Erythroblast (primary cell): ENCODE data around the gene KCNH6.

ENCODE experiments used
- DNase-seq, 2 experiments: peaks; one replicate each; lab custom pipeline; 2025; lab: John Stamatoyannopoulos, UW
- GATA1 ChIP-seq: IDR thresholded peaks from 2 replicates; pipeline ENCODE4 v1.6.1; 2011; ENCODE audit warnings: low read depth, mild to moderate bottlenecking, control low read depth, low read length, moderate library complexity
- POLR2A ChIP-seq: IDR thresholded peaks from 2 replicates; pipeline ENCODE4 v1.6.1; 2011; ENCODE audit warnings: mild to moderate bottlenecking, low read length

Gene KCNH6

DNA sequence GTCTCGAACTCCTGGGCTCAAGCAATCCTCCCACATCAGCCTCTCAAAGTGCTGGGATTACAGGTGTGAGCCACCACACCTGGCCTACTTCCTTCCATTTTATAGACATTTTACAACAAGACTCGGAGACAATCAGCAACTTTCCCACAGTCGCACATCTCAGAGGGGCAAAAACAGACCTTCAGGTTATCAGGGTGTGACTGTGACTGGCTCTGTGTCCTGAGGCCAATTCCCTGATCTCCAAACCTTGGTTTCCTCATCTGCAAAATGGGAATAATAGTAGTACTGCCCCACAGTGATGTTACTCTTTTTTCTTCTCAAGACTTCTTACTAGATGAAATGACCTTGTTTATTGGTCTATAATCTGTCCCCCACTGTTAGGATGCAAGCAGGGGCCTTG is 10.8 kb upstream of the KCNH6 start:
- DNase-seq, result no peak
- TF ChIP-seq GATA1, result no peak
- TF ChIP-seq POLR2A, result no peak

DNA sequence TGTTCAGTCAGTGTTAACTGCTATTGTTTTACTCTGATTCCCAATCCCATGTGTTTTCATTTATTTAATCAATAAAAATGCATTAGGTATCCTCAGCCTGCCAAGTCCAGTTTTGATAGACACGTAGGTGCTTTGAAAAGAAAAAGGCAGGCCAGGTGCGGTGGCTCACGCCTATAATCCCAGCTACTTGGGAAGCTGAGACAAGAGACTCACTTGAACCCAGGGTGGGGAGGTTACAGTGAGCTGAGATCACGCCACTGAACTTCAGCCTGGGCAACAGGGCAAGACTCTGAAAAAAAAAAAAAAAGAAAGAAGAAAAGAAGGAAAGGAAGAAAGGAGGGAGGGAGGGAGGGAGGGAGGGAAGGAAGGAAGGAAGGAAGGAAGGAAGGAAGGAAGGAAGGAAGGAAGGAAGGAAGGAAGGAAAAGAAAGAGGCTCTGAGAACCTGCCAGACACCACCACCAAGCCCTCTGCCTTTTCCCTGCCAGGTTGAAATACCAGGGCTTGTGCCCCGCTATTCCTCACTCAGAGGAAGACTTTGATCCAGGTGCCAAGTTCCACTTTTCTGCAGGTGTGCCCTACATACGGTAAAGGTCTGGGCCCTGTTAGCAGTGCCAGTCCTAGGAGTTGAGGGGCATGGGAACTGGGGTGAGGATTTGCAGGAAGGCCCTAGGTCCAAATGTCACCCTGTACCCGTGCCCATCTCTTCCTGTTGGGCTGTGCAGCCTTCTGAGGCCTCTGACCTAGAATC is 10.1 kb upstream of the KCNH6 start:
- TF ChIP-seq POLR2A (no peak), GATA1 (no peak)
- no peak for DNase-seq

- TF ChIP-seq GATA1, result no peak
- TF ChIP-seq POLR2A, result no peak
- no peak for DNase-seq
Measured at GRCh38 chr17:63514477-63514876, 8.7 kb upstream of the KCNH6 start.

GRCh38 chr17:63514974-63515373 is 8.2 kb upstream of the KCNH6 start:
- DNase-seq, result no peak
- TF ChIP-seq GATA1 (no peak), POLR2A (no peak)

DNA sequence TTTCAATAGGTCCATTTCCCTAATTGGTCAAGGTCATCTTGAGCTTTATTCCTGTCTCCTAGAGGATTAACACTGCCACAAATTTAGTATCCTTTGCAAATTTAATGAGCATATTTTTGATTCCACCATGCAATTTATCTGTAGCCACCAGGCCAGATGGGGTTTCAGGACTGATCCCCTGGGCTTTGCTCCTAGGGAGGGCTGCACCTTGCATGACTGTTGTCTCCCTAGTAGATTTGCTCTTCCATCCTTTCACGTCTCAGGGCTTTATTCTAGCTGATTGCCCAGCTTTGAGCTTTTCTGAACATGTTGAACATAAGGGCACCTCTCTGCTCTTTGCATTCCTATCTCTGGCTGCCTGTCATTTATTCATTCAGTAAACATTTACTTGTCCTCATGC is 7.7 kb upstream of the KCNH6 start:
- TF ChIP-seq GATA1, result no peak
- DNase-seq, result no peak

DNA sequence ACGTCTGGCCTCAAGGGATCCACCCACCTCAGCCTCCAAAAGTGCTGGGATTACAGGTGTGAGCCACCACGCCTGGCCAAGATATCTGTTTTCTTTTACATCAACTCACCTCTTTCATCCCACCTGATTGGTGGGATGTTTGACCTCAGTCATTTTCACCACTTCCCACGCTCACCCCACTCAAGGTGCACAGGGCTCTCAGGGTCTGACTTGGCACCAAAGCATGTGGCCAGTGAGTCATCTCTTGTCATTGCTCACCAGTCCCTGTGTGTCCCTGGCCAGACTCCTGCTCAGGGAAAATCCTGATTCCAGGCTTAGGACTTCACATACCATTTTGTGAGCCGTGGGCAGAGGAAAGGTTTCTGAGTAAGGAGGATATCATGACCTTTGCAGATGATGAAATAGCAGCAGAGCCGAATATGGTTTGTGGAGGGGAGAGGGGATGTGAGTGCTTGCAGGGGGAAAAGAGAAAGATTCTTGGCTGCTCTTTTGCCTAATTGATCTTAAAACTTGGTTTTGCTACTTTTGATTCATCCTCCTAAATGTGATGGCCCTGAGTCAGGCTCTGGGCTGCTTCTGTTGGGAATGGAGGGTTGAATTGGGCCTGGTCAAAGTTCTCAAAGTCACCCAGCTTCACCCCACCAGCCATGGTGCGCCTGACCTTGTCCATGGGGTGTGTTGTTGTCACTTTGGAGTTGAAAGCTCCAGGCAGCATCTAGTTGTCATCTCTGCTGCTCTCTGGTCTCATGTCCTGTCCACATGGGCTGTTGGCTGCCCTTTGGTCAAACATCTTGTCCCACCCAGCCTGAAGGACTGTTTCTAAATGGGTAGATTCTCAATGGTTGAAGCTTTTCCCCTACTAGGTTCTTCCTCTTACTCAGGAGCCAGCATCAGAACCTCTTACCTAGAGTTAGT is 6.0 kb upstream of the KCNH6 start:
- TF ChIP-seq POLR2A (no peak), GATA1 (no peak)
- no peak for DNase-seq

DNA sequence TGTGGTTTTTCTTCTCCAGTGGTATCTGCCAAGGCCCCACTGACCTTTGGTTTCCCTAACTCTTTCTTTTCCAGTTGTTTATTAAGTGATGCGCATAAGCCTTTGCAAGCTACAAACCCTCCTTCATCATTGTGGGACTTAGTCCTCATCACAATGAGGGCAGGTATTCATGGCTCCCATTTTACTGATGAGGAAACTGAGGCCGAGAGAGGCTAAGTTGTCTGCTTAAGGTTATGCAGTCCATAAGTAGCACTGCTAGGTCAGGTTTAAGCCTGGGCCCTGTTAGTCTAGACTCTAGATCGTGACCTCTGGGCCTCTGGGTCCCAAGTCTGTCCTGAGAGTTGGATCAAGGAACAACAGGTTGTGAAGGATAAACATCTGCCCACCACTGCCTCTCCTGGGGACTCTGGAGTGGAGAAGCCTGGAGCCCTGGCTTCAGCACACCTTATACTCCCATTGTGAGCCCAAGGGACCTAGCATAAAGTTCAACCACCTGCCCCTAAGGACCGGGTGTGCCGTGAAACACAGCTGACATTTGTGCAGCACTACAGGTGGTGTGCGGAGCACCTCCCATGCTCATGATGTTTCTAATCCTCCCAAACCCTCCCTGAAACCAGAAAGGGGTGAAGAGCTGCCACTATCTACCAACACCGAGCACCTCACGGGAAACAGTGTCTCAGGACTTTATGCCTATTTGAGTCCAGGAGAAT is 5.2 kb upstream of the KCNH6 start:
- no peak for DNase-seq

DNA sequence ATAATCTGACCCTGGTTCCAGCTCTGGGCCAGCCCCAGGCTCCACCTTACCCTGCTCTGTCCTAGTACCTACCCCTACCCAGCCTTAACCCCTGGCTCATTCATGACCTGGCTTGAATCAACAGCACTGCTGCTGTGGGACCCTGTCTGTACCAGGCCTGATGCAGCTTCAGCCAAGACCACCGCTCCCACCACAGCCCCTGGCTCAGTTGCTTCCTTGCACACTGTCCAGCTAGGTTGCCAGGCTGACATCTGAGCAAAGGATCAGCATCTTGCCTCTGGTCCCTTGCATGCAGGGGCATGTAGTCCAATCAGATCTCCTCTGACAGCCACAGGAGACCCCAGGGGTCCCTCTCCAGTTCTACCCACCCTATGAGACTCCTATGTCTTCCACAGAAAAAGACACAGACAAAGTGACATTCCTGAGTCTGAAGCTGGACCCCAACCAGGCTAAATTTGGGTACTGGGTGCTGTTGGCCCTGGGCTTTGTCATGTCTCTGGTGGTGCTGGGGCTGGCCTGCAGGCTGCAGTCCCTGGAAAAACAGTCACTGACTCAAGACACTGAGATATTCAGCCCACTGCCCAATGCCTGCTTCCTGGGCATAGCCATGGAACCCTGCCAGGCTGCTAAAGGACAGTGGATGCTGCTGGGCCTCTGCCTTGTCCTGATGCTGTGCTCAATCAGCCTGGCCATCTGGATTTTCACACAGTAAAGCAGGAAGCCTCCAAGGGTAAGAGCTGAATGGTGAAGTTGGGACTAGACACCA is 3.9 kb upstream of the KCNH6 start:
- no peak for DNase-seq
- no peak for TF ChIP-seq POLR2A
- no peak for TF ChIP-seq GATA1

More for the DNA sequence above, 5.2 kb upstream of the KCNH6 start:
- TF ChIP-seq GATA1, result no peak
- TF ChIP-seq POLR2A, result no peak

DNA sequence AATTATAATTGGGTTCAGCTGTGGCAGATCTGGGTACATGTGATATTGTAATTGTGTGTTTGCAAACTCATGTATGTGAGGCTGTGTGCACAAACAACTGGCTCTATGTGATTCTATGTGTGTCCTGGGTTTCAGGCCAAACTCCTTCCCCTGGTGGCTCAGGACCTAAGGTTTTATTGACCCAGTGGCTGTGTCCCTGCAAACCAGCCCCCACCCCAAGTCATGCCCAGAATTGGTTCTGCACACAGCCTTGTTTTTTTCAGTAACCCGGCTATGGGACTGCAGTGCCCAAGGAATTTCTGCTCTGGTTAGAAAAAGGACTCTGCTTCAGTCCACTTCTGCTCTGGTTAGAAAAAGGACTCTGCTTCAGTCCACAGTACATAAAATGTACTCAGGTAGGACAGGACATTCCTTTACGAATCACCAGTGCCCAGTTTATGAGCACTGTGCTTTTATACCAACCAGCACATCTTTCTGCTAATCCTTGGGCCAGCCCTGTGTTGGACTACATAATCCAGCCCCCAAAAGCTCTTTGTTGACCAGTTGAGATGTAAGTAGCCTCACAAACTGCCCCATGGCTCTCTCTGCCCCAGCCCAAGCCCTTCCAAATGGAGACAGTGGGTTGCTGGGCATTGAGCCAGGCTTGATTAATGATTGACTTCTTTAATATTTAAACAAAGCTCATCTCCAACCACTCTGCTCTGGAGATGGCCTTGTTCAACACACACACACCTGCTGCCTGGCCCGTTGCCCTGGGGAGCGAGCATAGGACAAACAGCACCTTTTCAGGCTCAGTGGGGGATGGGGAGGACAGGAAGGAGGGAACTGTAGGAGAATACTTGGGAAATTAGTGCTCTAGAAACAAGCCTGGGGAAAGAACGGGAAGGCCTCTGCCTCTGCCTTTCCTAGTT is 2.9 kb upstream of the KCNH6 start:
- TF ChIP-seq POLR2A, result no peak
- TF ChIP-seq GATA1, result no peak
- DNase-seq, result no peak

DNA sequence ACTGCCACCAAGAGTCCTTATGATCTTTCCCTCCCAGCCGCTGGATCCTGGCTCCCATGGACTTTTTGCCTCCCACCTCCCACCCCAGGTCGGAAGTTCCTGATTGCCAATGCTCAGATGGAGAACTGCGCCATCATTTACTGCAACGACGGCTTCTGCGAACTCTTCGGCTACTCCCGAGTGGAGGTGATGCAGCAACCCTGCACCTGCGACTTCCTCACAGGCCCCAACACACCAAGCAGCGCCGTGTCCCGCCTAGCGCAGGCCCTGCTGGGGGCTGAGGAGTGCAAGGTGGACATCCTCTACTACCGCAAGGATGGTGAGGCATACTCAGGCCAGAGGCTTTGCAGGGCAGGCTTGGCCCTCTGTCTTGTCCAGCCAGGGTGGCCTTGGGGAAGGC is 893 bp downstream of the KCNH6 start:
- DNase-seq, result no peak
- TF ChIP-seq POLR2A (no peak), GATA1 (no peak)

GRCh38 chr17:63525190-63525946 is 2.2 kb downstream of the KCNH6 start:
- TF ChIP-seq GATA1 (no peak), POLR2A (no peak)
- DNase-seq, result no peak
